Ovary (tissue), 9 donors: ENCODE measurements around the gene RANBP10. TPM values are rescaled to one million over a fixed set of nuclear protein-coding genes. Genes with fewer than 3 reads are reported as not detected.

Source experiments
- DNase-seq, 5 donors: peaks; one replicate each; pipeline ENCODE4 v3.0.0-alpha.2; 2019 to 2020
- H3K27ac ChIP-seq, 2 donors: fragments of 200-600 bp; one replicate each; pipeline versions ENCODE4 v1.5.1 to v1.8.0; 2019 to 2022
- H3K27me3 ChIP-seq: fragments of 200-600 bp; one replicate; pipeline ENCODE4 v1.8.0; 2022
- H3K36me3 ChIP-seq: fragments of 200-600 bp; sonication (generic); one replicate; pipeline ENCODE4 v1.5.1; 2019
- H3K4me1 ChIP-seq: one replicate; pipeline ENCODE4 v1.8.1; 2013; ENCODE audit warnings: mild to moderate bottlenecking, moderate library complexity; ENCODE audit not compliant: insufficient read depth
- H3K4me3 ChIP-seq: fragments of 200-600 bp; sonication (generic); one replicate; pipeline ENCODE4 v1.5.1; 2017
- H3K9me3 ChIP-seq, 2 donors: fragments of 200-600 bp in 1 of 2; sonication (generic) in 1 of 2; one replicate each; pipeline versions ENCODE4 v1.5.1 to v1.8.1; 2013 to 2019; ENCODE audit warnings: mild to moderate bottlenecking in 1 of 2, moderate library complexity in 1 of 2
- EP300 ChIP-seq: sonication (generic); formaldehyde crosslinking; IDR thresholded peaks from one replicate; pipeline ENCODE4 v1.6.1; 2017; ENCODE audit warnings: antibody characterized with exemption
- POLR2A ChIP-seq: fragments of 450-650 bp; IDR thresholded peaks from one replicate; pipeline ENCODE4 v1.6.1; 2017; ENCODE audit warnings: antibody characterized with exemption, mild to moderate bottlenecking, moderate library complexity
- WGBS, 3 donors: extraction: QIAGEN DNeasy Blood & Tissue Kit in 1 of 3; methylation state at CpG; one replicate each; pipeline versions ENCODE4 v1.1.5 to v1.1.7; 2013 to 2017; 5-methylcytosine and 5-hydroxymethylcytosine counted together
- intact Hi-C, 4 donors: fragments of 100-400 bp; cut with DNase I; formaldehyde crosslinking; loops; one replicate each; pipeline versions ENCODE4 v1.11.0 to v1.15.1; 2022 to 2023
- polyA plus RNA-seq, 2 donors: library from polyadenylated mRNA; stranded (reverse); fragments of 200-250 nt in 1 of 2; fragments of 350-450 nt in 1 of 2; fragmentation: Illumina TruSeq in 1 of 2; extraction: RNeasy Lipid Tissue Mini Kit (QIAGEN cat#74804) in 1 of 2; gene quantifications; one replicate each; pipeline ENCODE4 v1.2.3, GENCODE V29; 2013 to 2014
- total RNA-seq, 7 donors: library from RNA; depleted of rRNA in 2 of 7; stranded (reverse); fragments of >200 nt in 2 of 7; fragmentation: NEBNext Ultra II Directional in 3 of 7; extraction: Animal tissue kit (Norgen Biotek cat#: 25700) in 3 of 7; gene quantifications; one replicate each; pipeline versions ENCODE4 v1.1.0 to v1.2.4, GENCODE V29; 2016 to 2023
- TF ChIP-seq, protein P1 (sequence below), 3 donors: fragments of 450-650 bp in 2 of 3; fragments of 200-600 bp in 1 of 3; IDR thresholded peaks; one replicate each; pipeline versions ENCODE4 v1.5.1 to v1.8.0; 2016 to 2022; ENCODE audit warnings: antibody characterized with exemption in 3 of 3, mild to moderate bottlenecking in 1 of 3
- donor health status: DM: no; HTN: no; CAD: no; lungs with moderate emphysema.
- donor health status: DM: no; HTN: no; CAD: no.
- donor health status: Bipolar disorder and iron deficiency.
- donor health status: DM: yes; HTN: yes; CAD: no.
- donor health status: DM: no; HTN: no; CAD: no.
- donor health status: DM: yes; HTN: yes; CAD: no.

RANBP10 gene
- total and polyA plus RNA-seq, 9 donors: 8.3 to 19.6 (median 16.9) TPM

DNA sequence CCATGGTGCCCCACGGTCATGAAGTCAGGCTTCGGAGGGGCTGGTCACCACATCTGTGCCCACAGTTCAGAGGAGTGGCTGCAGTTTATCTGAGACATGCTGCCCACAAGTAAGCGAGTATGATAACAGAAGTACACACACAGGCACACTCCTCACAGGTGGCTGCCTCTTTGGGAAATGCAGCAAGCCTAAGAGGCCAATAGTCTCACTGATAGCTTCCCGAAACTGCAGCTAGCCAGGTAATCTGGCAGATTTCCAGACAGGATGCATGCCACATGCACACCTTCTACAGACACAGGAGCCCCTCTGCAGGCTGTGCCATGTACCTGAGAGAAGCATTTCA lies 74.6 kb downstream of the RANBP10 start:
- TF ChIP-seq EP300 (no peak), POLR2A (no peak)
- TF ChIP-seq, protein P1, sequence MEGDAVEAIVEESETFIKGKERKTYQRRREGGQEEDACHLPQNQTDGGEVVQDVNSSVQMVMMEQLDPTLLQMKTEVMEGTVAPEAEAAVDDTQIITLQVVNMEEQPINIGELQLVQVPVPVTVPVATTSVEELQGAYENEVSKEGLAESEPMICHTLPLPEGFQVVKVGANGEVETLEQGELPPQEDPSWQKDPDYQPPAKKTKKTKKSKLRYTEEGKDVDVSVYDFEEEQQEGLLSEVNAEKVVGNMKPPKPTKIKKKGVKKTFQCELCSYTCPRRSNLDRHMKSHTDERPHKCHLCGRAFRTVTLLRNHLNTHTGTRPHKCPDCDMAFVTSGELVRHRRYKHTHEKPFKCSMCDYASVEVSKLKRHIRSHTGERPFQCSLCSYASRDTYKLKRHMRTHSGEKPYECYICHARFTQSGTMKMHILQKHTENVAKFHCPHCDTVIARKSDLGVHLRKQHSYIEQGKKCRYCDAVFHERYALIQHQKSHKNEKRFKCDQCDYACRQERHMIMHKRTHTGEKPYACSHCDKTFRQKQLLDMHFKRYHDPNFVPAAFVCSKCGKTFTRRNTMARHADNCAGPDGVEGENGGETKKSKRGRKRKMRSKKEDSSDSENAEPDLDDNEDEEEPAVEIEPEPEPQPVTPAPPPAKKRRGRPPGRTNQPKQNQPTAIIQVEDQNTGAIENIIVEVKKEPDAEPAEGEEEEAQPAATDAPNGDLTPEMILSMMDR (IDR thresholded peaks at IDR 0.05): no peak
- Histone ChIP-seq H3K4me3 (no peak overlapping the region), H3K9me3 (no peaks in the 10 kb centered on the region), H3K4me1 (no peaks in the 10 kb centered on the region), H3K27ac (no peak overlapping the region), H3K36me3 (no peaks in the 10 kb centered on the region), H3K27me3 (no peaks in the 10 kb centered on the region)
- WGBS, 3 donors: 83 to 89% (median 85%) methylated on average over 4 of the region's 4 CpGs
- intact Hi-C loops: no loop called here
- no peak for DNase-seq

DNA sequence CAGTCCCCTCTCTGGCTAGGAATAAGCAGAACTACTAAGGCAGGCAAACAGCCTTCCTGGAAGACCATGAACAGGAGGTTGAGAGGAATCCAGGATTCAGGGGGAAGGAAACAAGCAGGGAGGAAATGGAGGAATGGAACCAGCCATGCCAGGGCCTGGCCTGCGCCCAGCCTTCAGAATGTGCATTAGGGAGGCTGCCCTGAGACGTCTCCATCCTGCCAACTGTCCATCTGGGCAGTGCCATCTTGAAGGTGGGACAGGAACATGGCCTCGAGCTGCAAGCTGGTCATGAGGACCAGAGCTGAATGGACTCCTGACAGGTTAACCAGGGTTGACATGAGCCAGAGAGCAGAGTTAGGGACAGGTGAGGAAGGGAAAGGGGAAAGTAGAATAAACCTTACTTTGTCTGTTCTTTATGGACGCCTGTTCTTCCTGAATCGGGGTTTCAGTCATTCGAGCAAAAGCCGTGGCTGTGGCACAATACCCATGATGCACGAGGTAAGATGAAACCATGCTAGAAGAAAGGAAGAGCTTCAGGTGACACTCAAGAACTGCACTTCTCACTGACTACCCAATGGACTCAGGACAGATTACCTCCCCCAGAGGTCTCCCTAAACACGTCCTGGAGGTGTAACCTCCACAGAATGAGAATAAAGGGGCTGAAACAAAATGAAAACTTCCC lies 75.1 kb downstream of the RANBP10 start:
- H3K4me1 ChIP-seq: no peaks in the 10 kb centered on the region
- H3K4me3 ChIP-seq: no peak overlapping the region
- TF ChIP-seq EP300 (no peak), POLR2A (no peak)
- TF ChIP-seq, protein P1 (IDR thresholded peaks at IDR 0.05): no peak
- H3K36me3 ChIP-seq: no peaks in the 10 kb centered on the region
- intact Hi-C loops: no loop called here
- H3K27ac ChIP-seq: no peak overlapping the region
- H3K27me3 ChIP-seq: no peaks in the 10 kb centered on the region
- WGBS, 3 donors: 91 to 92% (median 92%) methylated on average over 9 of the region's 9 CpGs
- DNase-seq: no peak
- H3K9me3 ChIP-seq: no peaks in the 10 kb centered on the region

DNA sequence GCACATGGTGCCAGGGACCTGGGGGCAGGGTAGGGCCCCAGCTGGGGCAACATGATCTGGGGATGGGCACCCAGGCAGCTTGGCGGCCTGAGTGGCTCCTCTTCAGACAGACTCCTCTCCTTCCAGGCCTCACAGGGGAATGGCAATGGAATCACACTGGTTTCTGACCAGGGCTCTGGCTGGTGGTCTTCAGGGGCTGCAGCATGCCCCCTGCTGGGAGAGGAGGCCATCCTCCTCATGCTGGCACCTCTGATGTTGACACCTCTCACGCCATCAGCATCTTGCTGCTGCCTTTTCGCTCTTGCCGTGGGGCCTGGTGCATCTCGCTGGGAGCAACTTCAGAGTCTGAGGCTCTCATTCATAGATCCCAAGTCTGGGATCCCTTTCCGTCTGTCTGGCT lies 76.0 kb downstream of the RANBP10 start:
- Histone ChIP-seq H3K27ac (no peak overlapping the region), H3K4me1 (no peaks in the 10 kb centered on the region), H3K9me3 (no peaks in the 10 kb centered on the region), H3K36me3 (no peaks in the 10 kb centered on the region), H3K27me3 (no peaks in the 10 kb centered on the region), H3K4me3 (no peak overlapping the region)
- intact Hi-C loops: no loop called here
- 80 to 91% (median 91%) methylated on average over 6 of the region's 6 CpGs for WGBS, 3 donors
- TF ChIP-seq POLR2A: no peak
- TF ChIP-seq EP300: no peak
- TF ChIP-seq, protein P1 (IDR thresholded peaks at IDR 0.05): no peak
- no peak for DNase-seq

DNA sequence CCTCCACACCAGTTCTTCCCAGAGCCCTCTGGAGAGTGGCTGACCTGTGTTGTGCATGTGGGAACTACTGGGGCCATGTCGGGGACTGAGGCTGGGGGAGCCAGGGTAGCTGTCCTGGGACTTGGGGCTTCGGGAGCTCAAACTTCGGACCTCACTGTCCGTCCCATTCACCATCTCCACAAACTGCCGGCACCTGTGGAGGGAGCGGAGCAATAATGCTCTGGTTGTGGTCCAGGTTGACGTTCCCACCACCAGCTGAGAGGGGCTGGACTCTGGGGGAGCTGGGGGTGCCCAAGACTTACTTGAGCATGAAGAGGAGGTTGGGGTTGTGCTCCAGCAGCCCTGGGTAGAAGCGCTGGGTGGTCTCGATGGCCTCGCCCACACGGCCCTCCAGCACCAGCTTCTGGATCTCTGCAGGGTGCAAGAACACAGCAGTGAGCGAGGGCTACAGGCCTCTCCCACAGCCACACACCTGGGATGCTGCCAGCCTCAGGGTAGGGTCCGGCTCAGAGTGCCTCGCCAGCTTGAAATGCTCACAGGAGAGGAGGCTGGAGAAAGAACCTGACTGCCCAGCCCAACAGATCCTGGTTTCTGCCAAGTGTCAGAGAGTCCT lies 76.6 kb downstream of the RANBP10 start:
- Histone ChIP-seq H3K9me3 (no peaks in the 10 kb centered on the region), H3K4me3 (no peak overlapping the region), H3K4me1 (no peaks in the 10 kb centered on the region), H3K27ac (no peak overlapping the region), H3K36me3 (no peaks in the 10 kb centered on the region), H3K27me3 (no peaks in the 10 kb centered on the region)
- DNase-seq: no peak
- WGBS, 3 donors: 92 to 95% (median 93%) methylated on average over 14 of the region's 14 CpGs
- TF ChIP-seq EP300: no peak
- TF ChIP-seq POLR2A: no peak
- TF ChIP-seq, protein P1 (IDR thresholded peaks at IDR 0.05): no peak
- intact Hi-C loops: no loop called here
